ENCODE results near the gene RPL7A. TPM values are rescaled to one million over a fixed set of nuclear protein-coding genes. Genes with fewer than 3 reads are reported as not detected.

The RPL7A gene
- total RNA-seq, 1 experiment from 2014 or later: 1,920 TPM

DNA sequence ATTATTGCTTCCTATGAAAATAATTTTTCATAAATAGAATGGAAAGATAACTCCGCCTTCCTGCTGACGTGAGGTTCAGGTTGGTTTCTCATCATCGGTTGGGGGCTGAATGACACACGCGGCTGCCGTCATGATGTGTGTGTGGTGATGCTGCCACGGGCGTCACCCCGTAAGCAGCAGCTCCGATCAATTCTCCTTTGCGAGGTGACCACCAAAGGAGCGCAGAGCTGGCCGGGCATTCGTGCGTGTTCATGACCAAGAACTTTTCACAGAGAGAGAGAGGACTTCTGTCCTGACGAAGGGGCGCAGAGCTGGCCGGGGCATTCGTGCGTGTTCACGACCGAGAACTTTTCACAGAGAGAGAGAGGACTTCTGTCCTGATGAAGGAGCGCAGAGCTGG lies 42.3 kb upstream of the RPL7A start:
- no peak overlapping the region for H3K4me3 ChIP-seq (ENCODE audit: low read depth, low read length, poor library complexity, severe bottlenecking)
- no peak overlapping the region for H3K27ac ChIP-seq (ENCODE audit: low read depth, low read length, poor library complexity, severe bottlenecking)
- CTCF ChIA-PET: no interaction called here
- TF ChIP-seq, protein P1, sequence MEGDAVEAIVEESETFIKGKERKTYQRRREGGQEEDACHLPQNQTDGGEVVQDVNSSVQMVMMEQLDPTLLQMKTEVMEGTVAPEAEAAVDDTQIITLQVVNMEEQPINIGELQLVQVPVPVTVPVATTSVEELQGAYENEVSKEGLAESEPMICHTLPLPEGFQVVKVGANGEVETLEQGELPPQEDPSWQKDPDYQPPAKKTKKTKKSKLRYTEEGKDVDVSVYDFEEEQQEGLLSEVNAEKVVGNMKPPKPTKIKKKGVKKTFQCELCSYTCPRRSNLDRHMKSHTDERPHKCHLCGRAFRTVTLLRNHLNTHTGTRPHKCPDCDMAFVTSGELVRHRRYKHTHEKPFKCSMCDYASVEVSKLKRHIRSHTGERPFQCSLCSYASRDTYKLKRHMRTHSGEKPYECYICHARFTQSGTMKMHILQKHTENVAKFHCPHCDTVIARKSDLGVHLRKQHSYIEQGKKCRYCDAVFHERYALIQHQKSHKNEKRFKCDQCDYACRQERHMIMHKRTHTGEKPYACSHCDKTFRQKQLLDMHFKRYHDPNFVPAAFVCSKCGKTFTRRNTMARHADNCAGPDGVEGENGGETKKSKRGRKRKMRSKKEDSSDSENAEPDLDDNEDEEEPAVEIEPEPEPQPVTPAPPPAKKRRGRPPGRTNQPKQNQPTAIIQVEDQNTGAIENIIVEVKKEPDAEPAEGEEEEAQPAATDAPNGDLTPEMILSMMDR (conservative IDR thresholded peaks at IDR 0.05; ENCODE audit: low read depth, low read length): no peak
- no peak for TF ChIP-seq EZH2 (IDR thresholded peaks at IDR 0.05; ENCODE audit: borderline replicate concordance, low read depth, low read length, poor library complexity, severe bottlenecking)
- intact Hi-C loops (cut with micrococcal nuclease; ENCODE audit: unreplicated experiment): no loop called here
- POLR2A ChIA-PET (ENCODE audit: low non-redundant PET): no interaction called here
- no peaks in the 10 kb centered on the region for H3K4me1 ChIP-seq (ENCODE audit: insufficient read depth, low read length, poor library complexity, severe bottlenecking)
- no peaks in the 10 kb centered on the region for H3K36me3 ChIP-seq (ENCODE audit: insufficient read depth, low read length, poor library complexity, severe bottlenecking)
- H3K27me3 ChIP-seq (replicated peaks; ENCODE audit: insufficient read depth, low read depth, low read length, poor library complexity): no peaks in the 10 kb centered on the region
- BruUV-seq (replicated peaks): no TSS peak
- DNase-seq (ENCODE audit: low spot score): no peak
- no peaks in the 10 kb centered on the region for H3K9me3 ChIP-seq (ENCODE audit: low read depth, low read length, poor library complexity, severe bottlenecking)

DNA sequence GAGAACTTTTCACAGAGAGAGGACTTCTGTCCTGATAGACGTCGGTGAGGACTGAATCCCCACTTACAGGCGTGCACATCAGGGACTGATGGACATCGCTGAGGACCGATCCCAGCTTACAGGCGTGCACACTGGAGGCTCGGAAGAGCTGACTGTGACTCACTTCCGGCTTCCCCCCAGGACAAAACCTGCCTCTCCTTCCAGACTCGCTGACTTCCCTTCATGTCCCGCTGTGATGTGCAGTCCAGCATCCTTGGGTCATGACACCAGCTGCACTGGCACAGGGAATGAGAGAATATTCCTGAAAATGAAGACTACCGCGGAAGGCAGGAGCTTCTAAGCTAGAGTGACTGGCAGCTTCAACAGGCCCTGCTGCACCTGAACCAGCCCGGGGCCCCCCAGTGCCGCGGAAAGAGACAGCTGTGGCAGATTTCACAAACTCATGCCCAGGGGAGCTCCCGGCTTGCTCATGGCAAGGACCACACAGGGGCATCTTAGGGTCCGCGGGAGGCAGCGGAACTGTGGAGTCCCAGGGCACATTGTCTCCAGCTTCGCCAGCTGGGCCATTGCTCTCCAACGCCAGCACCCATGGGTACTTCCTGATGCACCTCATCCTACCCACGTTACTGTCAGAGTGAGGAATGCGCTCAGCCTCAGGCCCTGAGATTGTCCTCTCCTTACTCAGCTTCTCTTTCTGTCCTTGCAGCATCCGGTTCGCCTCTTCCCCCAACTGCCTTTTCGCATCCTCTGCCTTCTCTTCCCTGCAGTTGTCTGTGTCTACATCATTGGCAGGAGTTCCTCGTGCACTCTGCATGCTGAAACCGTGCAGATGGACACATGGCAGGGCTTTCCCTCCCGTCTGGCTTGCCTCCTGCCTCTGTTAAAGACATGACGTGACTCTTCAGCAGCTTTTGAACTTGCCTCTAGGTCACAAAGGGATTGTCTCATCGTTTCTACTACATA lies 41.5 kb upstream of the RPL7A start:
- ChIA-PET CTCF (no interaction called here), POLR2A (ENCODE audit: low non-redundant PET) (interaction anchor here (0.5 kb wide), 1 partner anchor 29 kb away, joined by 5 read pairs; the partner anchor contains the start of gene SURF6)
- peak; percentile 45 for DNase-seq (ENCODE audit: low spot score)
- TF ChIP-seq, protein P1 (conservative IDR thresholded peaks at IDR 0.05; ENCODE audit: low read depth, low read length): no peak
- TF ChIP-seq EZH2 (IDR thresholded peaks at IDR 0.05; ENCODE audit: borderline replicate concordance, low read depth, low read length, poor library complexity, severe bottlenecking): no peak
- H3K4me3 ChIP-seq (ENCODE audit: low read depth, low read length, poor library complexity, severe bottlenecking): no peak overlapping the region
- no peaks in the 10 kb centered on the region for H3K4me1 ChIP-seq (ENCODE audit: insufficient read depth, low read length, poor library complexity, severe bottlenecking)
- BruUV-seq (replicated peaks): no TSS peak
- no peaks in the 10 kb centered on the region for H3K27me3 ChIP-seq (replicated peaks; ENCODE audit: insufficient read depth, low read depth, low read length, poor library complexity)
- intact Hi-C loops (cut with micrococcal nuclease; ENCODE audit: unreplicated experiment): no loop called here
- H3K27ac ChIP-seq (ENCODE audit: low read depth, low read length, poor library complexity, severe bottlenecking): no peak overlapping the region
- H3K9me3 ChIP-seq (ENCODE audit: low read depth, low read length, poor library complexity, severe bottlenecking): no peaks in the 10 kb centered on the region
- no peaks in the 10 kb centered on the region for H3K36me3 ChIP-seq (ENCODE audit: insufficient read depth, low read length, poor library complexity, severe bottlenecking)

DNA sequence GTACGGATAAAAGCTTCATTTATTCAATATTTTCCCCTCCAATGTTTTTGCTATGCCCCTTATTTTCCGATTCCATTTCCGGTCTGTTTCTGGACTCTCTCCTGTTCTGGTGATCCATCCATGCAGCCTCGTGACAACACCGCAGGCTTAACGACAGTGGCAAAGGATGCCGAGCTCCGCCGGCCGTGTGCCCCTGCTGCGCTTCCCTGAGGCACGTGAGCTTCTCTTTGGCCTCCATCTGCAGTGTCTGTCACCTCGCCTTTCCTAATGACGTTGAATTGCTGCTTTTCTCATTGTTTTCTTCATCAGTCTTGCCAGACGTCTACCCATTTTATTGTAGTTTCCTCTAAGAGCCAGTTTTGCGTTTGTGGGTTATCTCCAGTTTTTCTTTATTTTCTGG lies 40.7 kb upstream of the RPL7A start:
- Histone ChIP-seq H3K27ac (ENCODE audit: low read depth, low read length, poor library complexity, severe bottlenecking) (no peak overlapping the region), H3K27me3 (replicated peaks; ENCODE audit: insufficient read depth, low read depth, low read length, poor library complexity) (no peaks in the 10 kb centered on the region), H3K4me3 (ENCODE audit: low read depth, low read length, poor library complexity, severe bottlenecking) (no peak overlapping the region), H3K4me1 (ENCODE audit: insufficient read depth, low read length, poor library complexity, severe bottlenecking) (no peaks in the 10 kb centered on the region), H3K9me3 (ENCODE audit: low read depth, low read length, poor library complexity, severe bottlenecking) (no peaks in the 10 kb centered on the region), H3K36me3 (ENCODE audit: insufficient read depth, low read length, poor library complexity, severe bottlenecking) (no peaks in the 10 kb centered on the region)
- POLR2A ChIA-PET (ENCODE audit: low non-redundant PET): interaction anchor here (0.5 kb wide), 1 partner anchor 28 kb away, joined by 5 read pairs; the partner anchor contains the start of gene SURF6
- no peak for TF ChIP-seq EZH2 (IDR thresholded peaks at IDR 0.05; ENCODE audit: borderline replicate concordance, low read depth, low read length, poor library complexity, severe bottlenecking)
- TF ChIP-seq, protein P1 (conservative IDR thresholded peaks at IDR 0.05; ENCODE audit: low read depth, low read length): no peak
- no peak for DNase-seq (ENCODE audit: low spot score)
- CTCF ChIA-PET: no interaction called here
- no TSS peak for BruUV-seq (replicated peaks)
- intact Hi-C loops (cut with micrococcal nuclease; ENCODE audit: unreplicated experiment): no loop called here
